K562 (cell line): ENCODE results near the gene DTYMK. TPM values are rescaled to one million over a fixed set of nuclear protein-coding genes. Genes with fewer than 3 reads are reported as not detected.

ENCODE experiments used
- AFF4 ChIP-seq: sonication (generic); formaldehyde crosslinking; IDR thresholded peaks from 2 replicates; pipeline ENCODE4 v1.8.0; 2023; ENCODE audit warnings: mild to moderate bottlenecking, missing genetic modification reagents
- BCOR ChIP-seq: fragments of 450-650 bp; IDR thresholded peaks from 2 replicates; pipeline ENCODE4 v1.6.1; 2016
- BMI1 ChIP-seq: fragments of 150-350 bp; IDR thresholded peaks from 2 replicates; pipeline ENCODE4 v1.6.1; 2014; ENCODE audit warnings: low read length
- CBX8 ChIP-seq: fragments of 200-600 bp; sonication (generic); IDR thresholded peaks from 2 replicates; pipeline ENCODE4 v1.6.1; 2012; ENCODE audit warnings: borderline replicate concordance, mixed run types, low read depth, mild to moderate bottlenecking, moderate library complexity, mixed read lengths, low read length, control low read depth, inconsistent platforms; ENCODE audit not compliant: poor library complexity, severe bottlenecking; ENCODE audit errors: extremely low read depth
- CCAR2 ChIP-seq: fragments of 200-400 bp; formaldehyde crosslinking; IDR thresholded peaks from 2 replicates; pipeline ENCODE4 v1.6.1; 2017; ENCODE audit warnings: mild to moderate bottlenecking, low read depth, low read length
- ELK1 ChIP-seq: sonication (generic); formaldehyde crosslinking; IDR thresholded peaks from 2 replicates; pipeline ENCODE4 v1.8.1; 2022; ENCODE audit warnings: missing genetic modification reagents
- EWSR1 ChIP-seq: fragments of 450-650 bp; IDR thresholded peaks from 2 replicates; pipeline ENCODE4 v1.6.1; 2018; ENCODE audit warnings: borderline replicate concordance, mild to moderate bottlenecking, low read depth, moderate library complexity; ENCODE audit not compliant: partially characterized antibody
- FOXA1 ChIP-seq: fragments of 450-650 bp; IDR thresholded peaks from 2 replicates; pipeline ENCODE4 v1.6.1; 2016; ENCODE audit warnings: mild to moderate bottlenecking, borderline replicate concordance
- FOXO4 ChIP-seq: fragments of 450-650 bp; formaldehyde crosslinking; IDR thresholded peaks from 2 replicates; pipeline ENCODE4 v1.4.0; 2020; ENCODE audit warnings: mild to moderate bottlenecking, moderate library complexity
- HIVEP1 ChIP-seq: fragments of 250-450 bp; sonication (Bioruptor Pico); IDR thresholded peaks from 2 replicates; pipeline ENCODE4 v1.4.0; 2020; ENCODE audit warnings: mild to moderate bottlenecking
- ILF3 ChIP-seq: fragments of 450-650 bp; IDR thresholded peaks from 2 replicates; pipeline ENCODE4 v1.6.1; 2018; ENCODE audit warnings: antibody characterized with exemption, mild to moderate bottlenecking, moderate library complexity, borderline replicate concordance
- MTA3 ChIP-seq: fragments of 450-650 bp; formaldehyde crosslinking; IDR thresholded peaks from 2 replicates; pipeline ENCODE4 v1.6.1; 2017; ENCODE audit warnings: mild to moderate bottlenecking, borderline replicate concordance
- MYNN ChIP-seq, 2 experiments: sonication (generic); formaldehyde crosslinking in 1 of 2; IDR thresholded peaks; 2 replicates each; pipeline versions ENCODE4 v1.5.0 to v1.6.1; 2016 to 2020; ENCODE audit warnings: antibody characterized with exemption in 1 of 2, missing genetic modification reagents in 1 of 2
- NFATC3 ChIP-seq: fragments of 450-650 bp; IDR thresholded peaks from 2 replicates; pipeline ENCODE4 v1.6.1; 2017; ENCODE audit warnings: mild to moderate bottlenecking
- NR2C1 ChIP-seq, 2 experiments: fragments of 450-650 bp; IDR thresholded peaks; 2 replicates each; pipeline ENCODE4 v1.6.1; 2017; ENCODE audit warnings: mild to moderate bottlenecking in 2 of 2, antibody characterized with exemption in 1 of 2, inconsistent platforms in 1 of 2, missing compliant biosample characterization in 1 of 2, missing genetic modification characterization in 1 of 2
- PTBP1 ChIP-seq: fragments of 200-400 bp; formaldehyde crosslinking; IDR thresholded peaks from 2 replicates; pipeline ENCODE4 v1.6.1; 2017; ENCODE audit warnings: low read depth, low read length
- RBM14 ChIP-seq: fragments of 200-400 bp; formaldehyde crosslinking; IDR thresholded peaks from 2 replicates; pipeline ENCODE4 v1.6.1; 2018; ENCODE audit warnings: low read depth, mild to moderate bottlenecking, low read length, moderate library complexity, borderline replicate concordance; ENCODE audit not compliant: insufficient read depth
- SMAD4 ChIP-seq: fragments of 250-450 bp; sonication (Bioruptor Pico); conservative IDR thresholded peaks from 2 replicates; pipeline ENCODE4 v1.8.0; 2021; ENCODE audit warnings: inconsistent platforms, mild to moderate bottlenecking, moderate library complexity
- ZFP36 ChIP-seq: fragments of 150-350 bp; IDR thresholded peaks from 2 replicates; pipeline ENCODE4 v1.6.1; 2018; ENCODE audit warnings: low read length, low read depth; ENCODE audit not compliant: partially characterized antibody
- ZKSCAN1 ChIP-seq: fragments of 150-350 bp; IDR thresholded peaks from 2 replicates; pipeline ENCODE4 v1.6.1; 2016; ENCODE audit warnings: low read depth, low read length
- ZNF24 ChIP-seq: fragments of 450-650 bp; IDR thresholded peaks from 2 replicates; pipeline ENCODE4 v1.6.1; 2016
- ZNF384 ChIP-seq: IDR thresholded peaks from 2 replicates; pipeline ENCODE4 v1.6.1; 2012; ENCODE audit warnings: low read depth, low read length, improper control_type of control experiment
- ZNF75A ChIP-seq: fragments of 450-650 bp; formaldehyde crosslinking; IDR thresholded peaks from 2 replicates; pipeline ENCODE4 v1.4.0; 2020; ENCODE audit warnings: mild to moderate bottlenecking
- polyA plus RNA-seq, 8 experiments: library from polyadenylated mRNA; depleted of rRNA in 4 of 8; stranded (reverse) in 5 of 8; unstranded in 3 of 8; fragments of >200 nt; fragmentation: Nextera tagmentation in 2 of 8; fragmentation: Illumina TruSeq in 1 of 8; extraction: Ambion mirVana in 2 of 8; extraction: Trizol in 1 of 8; gene quantifications; 2 replicates each; pipeline versions ENCODE4 v1.2.1 to v1.2.3, GENCODE V29; 2011 to 2014; ENCODE audit warnings: inconsistent platforms in 1 of 8, missing spikeins in 1 of 8
- total RNA-seq, 7 experiments: library from RNA; depleted of rRNA in 6 of 7; stranded (reverse); fragments of >200 nt in 6 of 7; fragmentation: Illumina TruSeq in 2 of 7; extraction: Trizol in 2 of 7; gene quantifications; 2 replicates each; pipeline versions ENCODE4 v1.2.1 to v1.2.3, GENCODE V29; 2011 to 2021; ENCODE audit warnings: low replicate concordance in 1 of 7

Gene DTYMK
- total and polyA plus RNA-seq, 9 of the 15 experiments (the other 6 are each of a cell fraction or from before 2014, with no cell fraction given): 8.2 to 85.0 (median 47.9) TPM

- TF ChIP-seq AFF4 (CRISPR knock-in tag) (no peak), ZKSCAN1 (no peak), EWSR1 (no peak), MYNN (IDR thresholded peaks at IDR 0.05) (no peak), MYNN (CRISPR knock-in tag; IDR thresholded peaks at IDR 0.05) (no peak), BCOR (no peak), ZFP36 (no peak), ZNF24 (no peak), SMAD4 (peak; percentile 53; the same call in 1 of the 2 replicates), CBX8 (no peak), PTBP1 (no peak), RBM14 (no peak), BMI1 (no peak), ILF3 (peak; percentile 22; the same call in 1 of the 2 replicates), ZNF75A (CRISPR knock-in tag) (no peak), NR2C1 (IDR thresholded peaks at IDR 0.05) (no peak), NR2C1 (tag; IDR thresholded peaks at IDR 0.05) (no peak), NFATC3 (no peak), ZNF384 (no peak), HIVEP1 (no peak), ELK1 (CRISPR knock-in tag) (no peak), MTA3 (peak; percentile 59; the same call in 1 of the 2 replicates), FOXO4 (CRISPR knock-in tag) (no peak), FOXA1 (no peak), CCAR2 (no peak)
These were observed 48.0 kb upstream of the DTYMK start, which contains the start of gene D2HGDH (continued) for GRCh38 chr2:241734467-241735208.
